ENCODE data around the gene CLEC4A. TPM values are rescaled to one million over a fixed set of nuclear protein-coding genes. Genes with fewer than 3 reads are reported as not detected.

The CLEC4A gene
- total and polyA plus RNA-seq, 2 of the 13 experiments (the other 11 are each of a cell fraction or from before 2014, with no cell fraction given) = 0.55 TPM; not detected in 1

GRCh38 chr12:8078398-8078797 is 45.0 kb upstream of the CLEC4A start:
- WGBS (ENCODE audit: low lambda C conversion rate) = 43% methylated on average over 4 of the region's 4 CpGs
- intact Hi-C loops (cut with micrococcal nuclease; ENCODE audit: unreplicated experiment) = no loop called here
- no peak overlapping the region for H2AFZ ChIP-seq (ENCODE audit: low read length)
- in situ Hi-C loops (cut with HindIII; ENCODE audit: extremely low pct_ligation_motif_present, low pct_unique_long_range_greater_than_20kb) = no loop called here
- peaks cover 16% of the 10 kb centered on the region for H3K79me2 ChIP-seq (ENCODE audit: insufficient read depth, low read length)
- H3K9me3 ChIP-seq (ENCODE audit: low read length) = no peaks in the 10 kb centered on the region
- no peak for DNase-seq (ENCODE audit: low spot score)
- H3K4me2 ChIP-seq (ENCODE audit: low read depth, low read length) = no peak overlapping the region
- H3K36me3 ChIP-seq (replicated peaks in 1 of 2; ENCODE audit: control insufficient read depth in 1 of 2, insufficient read depth in 2 of 2, low read length in 2 of 2) = no peaks in the 10 kb centered on the region
- H3K27me3 ChIP-seq (ENCODE audit: control insufficient read depth in 1 of 2, insufficient read depth in 2 of 2, low read length in 2 of 2) = peaks cover 0 to 2% of the 10 kb centered on the region in 2 experiments; a peak in 2 of 5 replicates
- no peak overlapping the region for H3K27ac ChIP-seq (ENCODE audit: extremely low read length, insufficient read depth, low read length)
- no peak for TF ChIP-seq MYNN (CRISPR knock-in tag; IDR thresholded peaks at IDR 0.05; ENCODE audit: low read depth)
- TF ChIP-seq STAG1 (CRISPR knock-in tag; IDR thresholded peaks at IDR 0.05) = peak; percentile 45
- no peak overlapping the region for H3K4me3 ChIP-seq (replicated peaks in 1 of 3; ENCODE audit: insufficient read depth in 1 of 3, low read depth in 2 of 3, low read length in 3 of 3)
- H4K20me1 ChIP-seq (ENCODE audit: insufficient read depth, low read length) = no peaks in the 10 kb centered on the region
- CTCF ChIA-PET (ENCODE audit: low intra/inter-chr PET ratio, low total read pairs) = interaction anchor here (2.0 kb wide), 1 partner anchor 32 kb away, joined by 10 read pairs; no protein-coding TSS in a partner anchor
- H3K4me1 ChIP-seq (ENCODE audit: insufficient read depth, low read length) = peaks cover 18% of the 10 kb centered on the region
- H3K9ac ChIP-seq (ENCODE audit: insufficient read depth, low read depth, low read length) = no peak overlapping the region
- BruUV-seq (replicated peaks) = no TSS peak
- POLR2A ChIA-PET = no interaction called here
- FAIRE-seq = no peak
- ATAC-seq = no peak

DNA sequence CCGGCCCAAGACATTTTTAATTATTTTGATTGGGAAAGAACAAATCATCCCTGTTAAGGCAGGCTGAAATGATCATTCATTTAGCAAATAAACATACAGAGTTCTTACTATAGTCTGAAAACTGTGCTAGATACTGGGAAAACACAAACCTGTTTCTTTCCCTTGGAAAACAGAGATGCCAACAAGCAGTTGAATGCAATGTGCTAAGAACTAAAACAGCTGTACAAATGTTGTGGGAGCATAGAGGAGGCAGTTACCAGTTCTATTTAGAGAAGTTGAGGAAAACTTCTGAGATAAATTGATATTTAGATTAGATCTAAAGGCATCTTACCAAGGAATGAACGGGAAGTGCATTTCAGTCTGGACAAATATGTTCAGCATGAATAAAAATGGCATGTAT is 44.5 kb upstream of the CLEC4A start:
- no peaks in the 10 kb centered on the region; a peak in 1 of 5 replicates for H3K27me3 ChIP-seq (ENCODE audit: control insufficient read depth in 1 of 2, insufficient read depth in 2 of 2, low read length in 2 of 2)
- POLR2A ChIA-PET = interaction anchor here (0.7 kb wide), 1 partner anchor 68 kb away, joined by 3 read pairs; no protein-coding TSS in a partner anchor
- no peaks in the 10 kb centered on the region for H4K20me1 ChIP-seq (ENCODE audit: insufficient read depth, low read length)
- no peaks in the 10 kb centered on the region for H3K36me3 ChIP-seq (replicated peaks in 1 of 2; ENCODE audit: control insufficient read depth in 1 of 2, insufficient read depth in 2 of 2, low read length in 2 of 2)
- H3K9ac ChIP-seq (ENCODE audit: insufficient read depth, low read depth, low read length) = no peak overlapping the region
- no TSS peak for BruUV-seq (replicated peaks)
- peaks cover 23% of the 10 kb centered on the region for H3K4me1 ChIP-seq (ENCODE audit: insufficient read depth, low read length)
- no peak overlapping the region for H3K4me2 ChIP-seq (ENCODE audit: low read depth, low read length)
- intact Hi-C loops (cut with micrococcal nuclease; ENCODE audit: unreplicated experiment) (no loop called here), in situ Hi-C loops (cut with HindIII; ENCODE audit: extremely low pct_ligation_motif_present, low pct_unique_long_range_greater_than_20kb) (no loop called here)
- FAIRE-seq (no peak), ATAC-seq (no peak), DNase-seq (ENCODE audit: low spot score) (no peak)
- peaks cover 20% of the 10 kb centered on the region for H3K79me2 ChIP-seq (ENCODE audit: insufficient read depth, low read length)
- H3K9me3 ChIP-seq (ENCODE audit: low read length) = no peaks in the 10 kb centered on the region
- 53% methylated on average over 2 of the region's 2 CpGs for WGBS (ENCODE audit: low lambda C conversion rate)
- no peak overlapping the region for H3K4me3 ChIP-seq (replicated peaks in 1 of 3; ENCODE audit: insufficient read depth in 1 of 3, low read depth in 2 of 3, low read length in 3 of 3)
- no peak overlapping the region for H3K27ac ChIP-seq (ENCODE audit: extremely low read length, insufficient read depth, low read length)
- no peak overlapping the region for H2AFZ ChIP-seq (ENCODE audit: low read length)
- CTCF ChIA-PET (ENCODE audit: low intra/inter-chr PET ratio, low total read pairs) = interaction anchor here (2.0 kb wide), 1 partner anchor 33 kb away, joined by 10 read pairs; no protein-coding TSS in a partner anchor
- TF ChIP-seq STAT5B (CRISPR knock-in tag; IDR thresholded peaks at IDR 0.05) = no peak
- no peak for TF ChIP-seq KLF6 (CRISPR knock-in tag; IDR thresholded peaks at IDR 0.05)
- no peak for TF ChIP-seq SNAPC2 (CRISPR knock-in tag; IDR thresholded peaks at IDR 0.05)
- no peak for TF ChIP-seq TSC22D2 (CRISPR knock-in tag; IDR thresholded peaks at IDR 0.05; ENCODE audit: borderline replicate concordance)
- TF ChIP-seq, protein P1, sequence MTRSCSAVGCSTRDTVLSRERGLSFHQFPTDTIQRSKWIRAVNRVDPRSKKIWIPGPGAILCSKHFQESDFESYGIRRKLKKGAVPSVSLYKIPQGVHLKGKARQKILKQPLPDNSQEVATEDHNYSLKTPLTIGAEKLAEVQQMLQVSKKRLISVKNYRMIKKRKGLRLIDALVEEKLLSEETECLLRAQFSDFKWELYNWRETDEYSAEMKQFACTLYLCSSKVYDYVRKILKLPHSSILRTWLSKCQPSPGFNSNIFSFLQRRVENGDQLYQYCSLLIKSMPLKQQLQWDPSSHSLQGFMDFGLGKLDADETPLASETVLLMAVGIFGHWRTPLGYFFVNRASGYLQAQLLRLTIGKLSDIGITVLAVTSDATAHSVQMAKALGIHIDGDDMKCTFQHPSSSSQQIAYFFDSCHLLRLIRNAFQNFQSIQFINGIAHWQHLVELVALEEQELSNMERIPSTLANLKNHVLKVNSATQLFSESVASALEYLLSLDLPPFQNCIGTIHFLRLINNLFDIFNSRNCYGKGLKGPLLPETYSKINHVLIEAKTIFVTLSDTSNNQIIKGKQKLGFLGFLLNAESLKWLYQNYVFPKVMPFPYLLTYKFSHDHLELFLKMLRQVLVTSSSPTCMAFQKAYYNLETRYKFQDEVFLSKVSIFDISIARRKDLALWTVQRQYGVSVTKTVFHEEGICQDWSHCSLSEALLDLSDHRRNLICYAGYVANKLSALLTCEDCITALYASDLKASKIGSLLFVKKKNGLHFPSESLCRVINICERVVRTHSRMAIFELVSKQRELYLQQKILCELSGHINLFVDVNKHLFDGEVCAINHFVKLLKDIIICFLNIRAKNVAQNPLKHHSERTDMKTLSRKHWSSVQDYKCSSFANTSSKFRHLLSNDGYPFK (CRISPR knock-in tag; IDR thresholded peaks at IDR 0.05; ENCODE audit: borderline replicate concordance) = no peak
- no peak for TF ChIP-seq TBP (CRISPR knock-in tag; IDR thresholded peaks at IDR 0.05)
- TF ChIP-seq ZNF121 (CRISPR knock-in tag; IDR thresholded peaks at IDR 0.05) = no peak
- TF ChIP-seq FIP1L1 (IDR thresholded peaks at IDR 0.05; ENCODE audit: borderline replicate concordance, insufficient read depth, low read depth, low read length) = no peak
- no peak for TF ChIP-seq ZNF709 (CRISPR knock-in tag; IDR thresholded peaks at IDR 0.05)
- no peak for TF ChIP-seq JUNB (CRISPR knock-in tag; IDR thresholded peaks at IDR 0.05; ENCODE audit: borderline replicate concordance)
- no peak for TF ChIP-seq E2F5 (CRISPR knock-in tag; conservative IDR thresholded peaks at IDR 0.05)
- no peak for TF ChIP-seq ZNF781 (CRISPR knock-in tag; IDR thresholded peaks at IDR 0.05; ENCODE audit: borderline replicate concordance, not compliant biosample characterization)
- no peak for TF ChIP-seq ZNF253 (CRISPR knock-in tag; IDR thresholded peaks at IDR 0.05; ENCODE audit: borderline replicate concordance)
- TF ChIP-seq NBN (conservative IDR thresholded peaks at IDR 0.05) = no peak
- TF ChIP-seq ZKSCAN1 (IDR thresholded peaks at IDR 0.05; ENCODE audit: low read length) = no peak
